ENCODE measurements around the gene CAPZA1. TPM values are rescaled to one million over a fixed set of nuclear protein-coding genes. Genes with fewer than 3 reads are reported as not detected.

CAPZA1 gene
- total and polyA plus RNA-seq, 4 donors = 28.6 to 74.8 (median 48.9) TPM

DNA sequence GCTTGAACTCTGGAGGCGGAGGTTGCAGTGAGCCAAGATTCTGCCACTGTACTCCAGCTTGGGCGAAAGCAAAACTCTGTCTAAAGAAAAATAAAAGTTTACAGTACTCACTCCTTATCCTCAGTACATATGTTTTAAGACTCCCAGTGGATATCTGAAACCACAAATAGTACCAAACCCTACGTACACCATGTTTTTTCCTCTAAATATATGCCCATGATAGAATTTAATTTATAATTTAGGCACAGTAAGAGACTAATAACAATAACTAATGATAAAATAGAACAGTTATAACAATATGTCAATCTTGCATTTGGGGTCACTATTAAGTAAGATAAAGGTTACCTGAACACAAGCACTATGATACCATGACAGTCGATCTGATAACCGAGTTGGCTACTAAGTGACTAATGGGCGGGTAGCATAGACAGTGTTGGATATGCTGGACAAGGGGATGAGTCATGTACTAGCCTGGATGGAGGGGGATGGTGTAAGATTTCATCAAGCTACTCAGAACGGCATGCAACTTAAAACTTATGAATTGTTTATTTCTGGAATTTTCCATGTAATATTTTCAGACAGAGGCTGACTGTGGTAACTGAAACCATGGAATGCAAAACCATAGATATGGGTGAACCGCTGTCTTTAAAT lies 44.4 kb upstream of the CAPZA1 start:
- H3K4me1 ChIP-seq (ENCODE audit: control insufficient read depth in 4 of 4, insufficient read depth in 4 of 4, low read length in 3 of 4) = no peaks in the 10 kb centered on the region
- DNase-seq (ENCODE audit: low spot score) = no peak
- TF ChIP-seq, protein P1, sequence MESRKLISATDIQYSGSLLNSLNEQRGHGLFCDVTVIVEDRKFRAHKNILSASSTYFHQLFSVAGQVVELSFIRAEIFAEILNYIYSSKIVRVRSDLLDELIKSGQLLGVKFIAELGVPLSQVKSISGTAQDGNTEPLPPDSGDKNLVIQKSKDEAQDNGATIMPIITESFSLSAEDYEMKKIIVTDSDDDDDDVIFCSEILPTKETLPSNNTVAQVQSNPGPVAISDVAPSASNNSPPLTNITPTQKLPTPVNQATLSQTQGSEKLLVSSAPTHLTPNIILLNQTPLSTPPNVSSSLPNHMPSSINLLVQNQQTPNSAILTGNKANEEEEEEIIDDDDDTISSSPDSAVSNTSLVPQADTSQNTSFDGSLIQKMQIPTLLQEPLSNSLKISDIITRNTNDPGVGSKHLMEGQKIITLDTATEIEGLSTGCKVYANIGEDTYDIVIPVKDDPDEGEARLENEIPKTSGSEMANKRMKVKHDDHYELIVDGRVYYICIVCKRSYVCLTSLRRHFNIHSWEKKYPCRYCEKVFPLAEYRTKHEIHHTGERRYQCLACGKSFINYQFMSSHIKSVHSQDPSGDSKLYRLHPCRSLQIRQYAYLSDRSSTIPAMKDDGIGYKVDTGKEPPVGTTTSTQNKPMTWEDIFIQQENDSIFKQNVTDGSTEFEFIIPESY (IDR thresholded peaks at IDR 0.05) = no peak
- H3K27me3 ChIP-seq (ENCODE audit: control insufficient read depth in 4 of 4, insufficient read depth in 4 of 4, low read length in 3 of 4) = no peaks in the 10 kb centered on the region
- no peak overlapping the region for H3K9ac ChIP-seq (ENCODE audit: low read depth in 1 of 2, low read length in 2 of 2)
- peaks cover 5 to 23% (median 10%) of the 10 kb centered on the region in 4 donors for H3K36me3 ChIP-seq (ENCODE audit: control insufficient read depth in 4 of 4, insufficient read depth in 3 of 4, low read depth in 1 of 4, low read length in 3 of 4)
- H3K27ac ChIP-seq (ENCODE audit: low read depth in 1 of 2, low read length in 2 of 2) = no peak overlapping the region
- H3K4me3 ChIP-seq (ENCODE audit: low read depth in 1 of 3, low read length in 3 of 3) = no peak overlapping the region
- WGBS = 97% methylated on average over 8 of the region's 8 CpGs
- no peaks in the 10 kb centered on the region for H3K9me3 ChIP-seq (ENCODE audit: control insufficient read depth in 4 of 4, low read length in 3 of 4)

DNA sequence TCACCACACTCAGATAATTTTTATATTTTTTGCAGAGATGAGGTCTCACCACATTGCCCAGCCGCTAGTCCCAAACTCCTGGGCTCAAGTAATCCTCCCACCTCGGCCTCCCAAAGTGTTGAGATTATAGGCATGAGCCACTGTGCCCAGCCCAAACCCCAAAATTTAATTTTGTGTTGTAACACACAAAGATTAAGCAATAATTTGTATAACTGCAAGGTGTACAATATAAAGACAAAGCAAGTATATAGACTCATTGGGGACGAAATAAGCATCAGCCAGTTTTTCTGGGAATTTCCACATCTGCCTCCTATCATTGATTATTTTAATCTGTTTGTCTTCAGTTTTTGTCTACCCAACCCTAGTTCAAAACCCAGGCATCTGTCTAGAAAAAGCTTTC lies 43.4 kb upstream of the CAPZA1 start:
- H3K9me3 ChIP-seq (ENCODE audit: control insufficient read depth in 4 of 4, low read length in 3 of 4) = no peaks in the 10 kb centered on the region
- H3K9ac ChIP-seq (ENCODE audit: low read depth in 1 of 2, low read length in 2 of 2) = no peak overlapping the region
- H3K27ac ChIP-seq (ENCODE audit: low read depth in 1 of 2, low read length in 2 of 2) = no peak overlapping the region
- no peaks in the 10 kb centered on the region for H3K4me1 ChIP-seq (ENCODE audit: control insufficient read depth in 4 of 4, insufficient read depth in 4 of 4, low read length in 3 of 4)
- H3K27me3 ChIP-seq (ENCODE audit: control insufficient read depth in 4 of 4, insufficient read depth in 4 of 4, low read length in 3 of 4) = no peaks in the 10 kb centered on the region
- TF ChIP-seq, protein P2, sequence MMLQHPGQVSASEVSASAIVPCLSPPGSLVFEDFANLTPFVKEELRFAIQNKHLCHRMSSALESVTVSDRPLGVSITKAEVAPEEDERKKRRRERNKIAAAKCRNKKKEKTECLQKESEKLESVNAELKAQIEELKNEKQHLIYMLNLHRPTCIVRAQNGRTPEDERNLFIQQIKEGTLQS (IDR thresholded peaks at IDR 0.05) = no peak
- TF ChIP-seq JUND (IDR thresholded peaks at IDR 0.05) (no peak), SP1 (IDR thresholded peaks at IDR 0.05) (no peak), RXRA (IDR thresholded peaks at IDR 0.05) (no peak), TAF1 (conservative IDR thresholded peaks at IDR 0.05) (no peak), YY1 (IDR thresholded peaks at IDR 0.05) (no peak), HNF4A (conservative IDR thresholded peaks at IDR 0.05) (no peak), FOXA2 (IDR thresholded peaks at IDR 0.05) (no peak), NR2F2 (IDR thresholded peaks at IDR 0.05) (no peak), HNF4G (IDR thresholded peaks at IDR 0.05) (no peak), GABPA (IDR thresholded peaks at IDR 0.05 in 1 of 2, conservative IDR thresholded peaks at IDR 0.05 in 1 of 2) (no peak)
- TF ChIP-seq, protein P1 (IDR thresholded peaks at IDR 0.05) = no peak
- TF ChIP-seq, protein P3, sequence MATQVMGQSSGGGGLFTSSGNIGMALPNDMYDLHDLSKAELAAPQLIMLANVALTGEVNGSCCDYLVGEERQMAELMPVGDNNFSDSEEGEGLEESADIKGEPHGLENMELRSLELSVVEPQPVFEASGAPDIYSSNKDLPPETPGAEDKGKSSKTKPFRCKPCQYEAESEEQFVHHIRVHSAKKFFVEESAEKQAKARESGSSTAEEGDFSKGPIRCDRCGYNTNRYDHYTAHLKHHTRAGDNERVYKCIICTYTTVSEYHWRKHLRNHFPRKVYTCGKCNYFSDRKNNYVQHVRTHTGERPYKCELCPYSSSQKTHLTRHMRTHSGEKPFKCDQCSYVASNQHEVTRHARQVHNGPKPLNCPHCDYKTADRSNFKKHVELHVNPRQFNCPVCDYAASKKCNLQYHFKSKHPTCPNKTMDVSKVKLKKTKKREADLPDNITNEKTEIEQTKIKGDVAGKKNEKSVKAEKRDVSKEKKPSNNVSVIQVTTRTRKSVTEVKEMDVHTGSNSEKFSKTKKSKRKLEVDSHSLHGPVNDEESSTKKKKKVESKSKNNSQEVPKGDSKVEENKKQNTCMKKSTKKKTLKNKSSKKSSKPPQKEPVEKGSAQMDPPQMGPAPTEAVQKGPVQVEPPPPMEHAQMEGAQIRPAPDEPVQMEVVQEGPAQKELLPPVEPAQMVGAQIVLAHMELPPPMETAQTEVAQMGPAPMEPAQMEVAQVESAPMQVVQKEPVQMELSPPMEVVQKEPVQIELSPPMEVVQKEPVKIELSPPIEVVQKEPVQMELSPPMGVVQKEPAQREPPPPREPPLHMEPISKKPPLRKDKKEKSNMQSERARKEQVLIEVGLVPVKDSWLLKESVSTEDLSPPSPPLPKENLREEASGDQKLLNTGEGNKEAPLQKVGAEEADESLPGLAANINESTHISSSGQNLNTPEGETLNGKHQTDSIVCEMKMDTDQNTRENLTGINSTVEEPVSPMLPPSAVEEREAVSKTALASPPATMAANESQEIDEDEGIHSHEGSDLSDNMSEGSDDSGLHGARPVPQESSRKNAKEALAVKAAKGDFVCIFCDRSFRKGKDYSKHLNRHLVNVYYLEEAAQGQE (IDR thresholded peaks at IDR 0.05) = no peak
- TF ChIP-seq, protein P4, sequence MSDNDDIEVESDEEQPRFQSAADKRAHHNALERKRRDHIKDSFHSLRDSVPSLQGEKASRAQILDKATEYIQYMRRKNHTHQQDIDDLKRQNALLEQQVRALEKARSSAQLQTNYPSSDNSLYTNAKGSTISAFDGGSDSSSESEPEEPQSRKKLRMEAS (IDR thresholded peaks at IDR 0.05) = no peak
- 98% methylated on average over 3 of the region's 3 CpGs for WGBS
- peaks cover 5 to 23% (median 10%) of the 10 kb centered on the region in 4 donors for H3K36me3 ChIP-seq (ENCODE audit: control insufficient read depth in 4 of 4, insufficient read depth in 3 of 4, low read depth in 1 of 4, low read length in 3 of 4)
- no peak overlapping the region for H3K4me3 ChIP-seq (ENCODE audit: low read depth in 1 of 3, low read length in 3 of 3)
- no peak for DNase-seq (ENCODE audit: low spot score)
